Eye (tissue), 1 donor: ENCODE data around the gene NEURL4.

Experiments
- DNase-seq: peaks from one replicate; pipeline ENCODE4 v3.0.0-alpha.2; 2015

The NEURL4 gene

DNA sequence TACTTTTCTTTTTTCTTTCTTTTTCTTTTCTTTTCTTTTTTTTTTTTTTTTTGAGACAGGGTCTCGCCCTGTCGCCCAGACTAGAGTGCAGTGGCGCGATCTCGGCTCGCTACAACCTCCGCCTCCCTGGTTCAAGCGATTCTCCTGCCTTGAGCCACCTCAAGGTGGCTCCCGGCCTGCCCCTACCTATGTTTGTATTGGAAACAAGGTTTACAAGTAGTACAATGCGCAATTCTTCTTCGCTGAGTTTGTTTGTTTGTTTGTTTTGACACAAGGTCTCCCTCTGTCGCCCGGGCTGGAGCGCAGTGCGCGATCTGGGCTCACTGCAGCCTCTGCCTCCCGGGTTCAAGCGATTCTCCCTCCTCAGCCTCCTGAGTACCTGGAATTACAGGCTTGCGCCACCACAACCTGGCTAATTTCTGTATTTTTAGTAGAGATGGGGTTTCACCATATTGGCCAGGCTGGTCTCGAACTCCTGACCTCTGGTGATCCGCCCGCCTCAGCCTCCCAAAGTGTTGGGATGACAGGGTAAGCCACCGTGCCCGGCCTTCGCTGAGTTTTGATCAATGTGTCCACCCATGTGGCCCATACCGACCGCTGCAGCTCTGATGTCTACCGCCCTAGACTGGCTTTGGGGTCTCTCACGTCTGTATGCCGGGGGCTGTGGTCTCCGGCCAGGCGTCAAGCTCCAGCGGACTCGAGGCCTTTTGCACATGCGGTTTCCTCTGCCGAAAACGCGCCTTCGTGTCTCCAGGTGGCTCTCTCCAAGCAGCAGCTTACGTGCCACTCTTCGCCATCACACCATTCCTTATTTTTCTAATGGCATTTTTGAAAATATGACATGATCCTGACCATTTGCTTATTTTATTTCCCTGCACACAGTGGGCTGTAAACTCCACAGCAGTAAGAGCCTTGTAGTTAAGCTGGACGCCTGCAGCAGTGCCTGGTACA lies 33.6 kb downstream of the NEURL4 start:
- DNase-seq, result peak; percentile 27

DNA sequence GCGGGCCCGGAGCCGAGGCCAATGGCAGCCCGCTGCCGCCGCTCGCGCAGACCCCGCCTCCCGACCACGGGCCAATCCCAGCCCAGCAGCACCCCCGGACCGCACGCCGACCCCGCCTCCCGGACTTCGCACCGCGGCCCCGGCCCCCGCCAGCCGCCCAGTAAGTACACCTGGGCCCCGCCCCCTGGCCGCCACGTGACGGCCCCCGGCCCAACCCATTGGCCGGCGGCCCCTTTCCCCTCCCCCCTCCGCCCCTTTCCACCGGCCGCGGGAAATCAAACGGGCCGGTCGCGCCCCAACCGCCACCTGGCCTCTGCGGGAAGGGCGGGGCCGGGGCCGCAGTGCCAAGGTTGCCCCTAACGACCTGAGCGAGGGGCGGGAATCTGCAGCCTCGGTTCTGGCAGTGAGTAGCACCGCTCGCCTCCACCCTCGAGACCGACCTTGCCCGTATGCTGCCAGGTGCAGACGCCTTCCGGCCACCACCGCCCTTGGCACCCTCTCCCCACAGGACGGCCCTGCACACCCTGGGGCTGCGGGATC lies 34.5 kb downstream of the NEURL4 start, which contains the start of gene YBX2:
Gene YBX2 (minus strand): TSS at position 26 of the 540 bp plus-strand sequence. CDS start 139 bp downstream, outside the sequence.
- DNase-seq, result peak; percentile 75

DNA sequence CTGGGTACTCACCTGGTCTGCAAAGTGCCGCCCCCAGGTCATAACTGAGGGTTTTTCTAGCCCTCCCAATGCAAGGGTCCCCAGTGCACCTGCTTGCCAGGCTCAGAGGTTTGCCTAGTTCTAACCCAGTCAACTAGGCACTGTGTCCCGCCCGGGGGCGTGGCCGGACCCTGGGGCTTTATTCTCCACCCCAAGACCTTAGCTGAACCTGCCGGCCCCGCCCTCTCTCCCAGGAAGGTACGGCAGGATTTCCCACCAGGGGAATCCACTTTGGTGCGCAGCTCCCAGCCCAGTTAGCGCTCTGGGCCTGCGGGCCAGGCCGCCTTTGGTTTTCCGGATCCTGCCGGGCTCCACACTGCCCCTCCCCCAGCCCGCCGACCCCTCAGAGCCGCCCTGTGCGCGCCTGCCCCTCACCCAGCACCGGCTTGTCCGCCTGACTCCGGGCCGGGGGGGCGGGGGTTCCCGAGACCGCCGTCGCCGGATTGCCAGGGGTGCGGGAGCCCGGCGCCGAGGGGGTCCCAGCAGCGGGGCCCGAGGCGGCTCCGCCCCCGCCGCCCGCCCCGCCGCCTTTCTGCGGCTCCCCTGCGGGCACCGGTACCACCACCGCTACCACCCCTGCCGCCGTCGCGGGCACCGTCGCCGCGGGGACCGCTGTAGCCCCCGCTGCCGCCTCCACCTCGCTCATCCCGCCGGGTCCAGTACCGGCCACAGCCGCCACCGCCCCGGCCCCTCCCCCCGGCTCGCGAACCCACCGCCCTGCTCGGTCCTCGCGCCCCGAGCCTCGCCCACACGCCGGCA lies 35.1 kb downstream of the NEURL4 start:
- peak; percentile 21 for DNase-seq

DNA sequence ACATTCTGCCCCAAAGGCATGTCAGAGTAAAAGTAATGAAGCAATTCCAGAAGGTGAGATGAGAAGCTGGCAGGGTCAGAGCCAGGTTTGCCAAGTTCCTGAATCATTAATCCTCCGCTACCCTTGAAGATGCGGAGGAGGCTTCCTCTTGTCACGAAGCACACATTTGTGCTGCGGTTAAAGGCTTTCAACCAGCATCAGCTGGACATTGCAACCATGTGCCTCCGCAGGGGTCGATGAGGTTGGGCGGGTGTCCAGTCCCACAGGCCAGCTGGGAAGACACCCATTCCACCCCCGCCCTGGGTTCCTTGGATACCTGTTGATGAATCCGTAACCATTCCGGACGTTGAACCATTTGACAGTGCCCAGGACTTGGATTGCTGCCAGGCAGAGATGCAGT lies 36.0 kb downstream of the NEURL4 start:
- no peak for DNase-seq

DNA sequence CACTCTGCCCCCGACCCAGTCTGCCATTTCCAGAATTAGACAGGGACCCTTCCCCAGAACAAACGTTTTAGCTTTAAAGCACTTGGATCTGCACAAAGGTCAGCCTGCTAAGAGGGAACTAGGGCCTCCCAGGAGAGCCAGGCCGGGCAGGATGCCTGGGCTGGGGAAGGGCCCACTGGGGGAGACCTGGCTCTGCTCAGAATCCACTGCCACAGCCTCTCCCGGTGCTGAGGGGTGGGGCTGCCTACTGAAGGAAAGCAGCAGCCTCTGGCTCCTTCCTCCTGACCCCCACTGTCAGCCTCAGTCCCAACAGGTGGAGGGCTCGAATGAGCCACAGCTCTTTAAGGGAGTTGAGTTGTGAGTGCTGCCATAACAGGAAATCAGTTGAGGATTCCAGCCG lies 36.4 kb downstream of the NEURL4 start:
- DNase-seq, result no peak

DNA sequence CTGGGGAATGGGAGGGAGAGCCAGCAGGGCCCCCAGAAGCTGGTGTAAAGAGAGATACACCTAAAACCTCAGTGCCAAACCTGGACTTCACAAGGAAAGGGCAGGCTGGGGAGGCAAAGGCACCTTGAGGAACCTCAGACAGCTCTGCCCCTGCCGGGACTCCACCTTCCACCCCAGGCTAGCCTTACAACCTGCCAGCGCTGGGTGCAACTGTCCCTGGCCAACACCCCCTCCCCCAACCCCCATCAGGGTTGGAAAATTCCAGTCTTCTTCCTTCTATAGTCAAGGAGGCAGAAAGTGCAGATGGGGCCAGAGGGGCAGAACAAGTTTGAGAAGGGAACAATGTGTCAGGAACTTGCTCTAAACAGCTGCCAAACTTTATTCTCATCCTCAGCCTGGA lies 36.9 kb downstream of the NEURL4 start:
- no peak for DNase-seq

DNA sequence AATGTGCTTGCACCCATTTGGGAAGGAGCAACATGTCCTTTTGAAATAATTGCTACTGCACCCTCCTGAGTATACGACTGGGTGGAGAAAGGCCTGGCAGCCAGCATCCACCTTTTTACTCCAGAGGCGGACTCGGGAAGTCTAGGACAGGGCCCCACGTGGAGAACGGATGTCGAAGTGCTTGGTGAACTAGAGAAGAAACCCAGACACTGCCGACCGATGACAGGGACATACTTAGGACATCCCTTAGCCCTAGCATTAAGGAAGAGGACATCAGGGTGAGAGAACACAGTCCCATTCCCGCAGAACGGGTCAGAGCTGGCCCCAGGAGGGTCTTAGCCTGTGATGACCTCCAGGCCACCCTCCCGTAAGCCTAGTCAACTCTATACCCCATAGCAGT lies 38.5 kb downstream of the NEURL4 start:
- DNase-seq, result no peak

DNA sequence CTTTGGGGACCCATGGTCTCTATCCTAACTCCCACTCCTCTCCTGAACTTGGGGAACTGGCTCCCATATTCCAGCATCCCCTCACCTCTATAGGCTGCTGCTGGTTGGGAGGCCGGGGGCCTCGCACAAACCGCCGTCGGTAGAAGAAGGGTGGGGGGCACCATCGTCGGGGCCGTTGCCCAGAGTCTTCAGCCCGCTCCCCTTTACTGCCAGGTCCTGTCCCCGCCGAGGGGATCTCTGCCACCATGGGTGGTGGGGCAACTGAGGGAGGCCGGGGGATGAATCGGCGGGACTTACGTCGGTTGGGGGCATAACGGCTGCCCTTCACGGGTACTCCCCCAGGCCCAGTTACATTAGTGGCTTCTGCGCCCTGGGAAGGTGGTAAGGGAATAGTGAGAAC lies 39.0 kb downstream of the NEURL4 start:
- DNase-seq, result no peak

DNA sequence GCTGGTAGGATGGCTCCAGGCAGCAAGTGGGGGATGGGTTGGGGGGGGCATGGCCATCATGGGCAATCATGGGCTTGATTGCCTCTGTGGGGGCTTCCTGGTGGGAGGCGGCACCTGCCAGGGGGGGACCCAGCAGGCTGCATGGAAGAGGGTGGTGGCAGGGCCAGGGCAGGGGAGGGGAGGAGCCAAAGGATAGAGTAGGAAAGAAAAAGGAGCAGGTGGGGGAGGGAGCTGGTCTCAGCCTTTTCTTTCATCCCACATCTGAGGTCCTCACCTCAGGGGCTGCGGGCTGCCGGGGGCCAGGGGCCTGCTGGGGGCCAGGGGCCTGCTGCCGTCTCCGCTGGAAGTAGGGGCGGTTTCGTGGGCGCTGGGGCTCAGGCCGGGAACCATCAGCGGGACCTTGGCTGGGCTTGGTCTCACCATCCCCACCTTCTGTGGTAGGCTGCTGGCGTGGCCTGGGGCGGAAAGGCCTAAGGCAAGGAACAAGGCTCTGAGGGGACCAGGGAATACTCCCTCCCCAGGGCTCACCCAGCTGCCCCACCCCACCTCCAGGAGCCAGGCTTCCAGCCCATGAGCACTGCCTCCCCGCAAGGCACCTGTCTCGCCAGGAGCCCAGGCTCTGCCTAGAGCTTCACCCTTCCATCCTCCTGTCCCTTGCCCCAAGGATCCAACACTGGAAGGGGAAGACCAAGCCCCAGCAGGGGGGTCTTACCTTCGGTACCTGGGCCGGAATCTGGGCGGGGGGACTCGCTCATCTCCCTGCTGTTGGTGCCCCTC lies 39.7 kb downstream of the NEURL4 start:
- DNase-seq, result no peak

DNA sequence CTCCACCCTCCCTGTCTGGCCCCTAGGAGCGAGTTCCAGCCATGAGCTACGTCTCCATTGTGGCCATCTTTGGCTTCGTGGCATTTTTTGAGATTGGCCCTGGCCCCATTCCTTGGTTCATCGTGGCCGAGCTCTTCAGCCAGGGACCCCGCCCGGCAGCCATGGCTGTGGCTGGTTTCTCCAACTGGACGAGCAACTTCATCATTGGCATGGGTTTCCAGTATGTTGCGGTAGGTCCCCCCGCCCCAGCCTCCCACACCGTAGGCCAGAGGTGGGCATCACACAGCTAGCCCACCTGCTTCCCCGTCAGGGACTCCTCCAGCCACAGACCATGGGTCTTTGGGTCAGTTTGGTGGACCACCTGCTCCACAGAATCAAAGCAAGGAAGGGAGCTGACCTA lies 43.5 kb downstream of the NEURL4 start:
- no peak for DNase-seq

DNA sequence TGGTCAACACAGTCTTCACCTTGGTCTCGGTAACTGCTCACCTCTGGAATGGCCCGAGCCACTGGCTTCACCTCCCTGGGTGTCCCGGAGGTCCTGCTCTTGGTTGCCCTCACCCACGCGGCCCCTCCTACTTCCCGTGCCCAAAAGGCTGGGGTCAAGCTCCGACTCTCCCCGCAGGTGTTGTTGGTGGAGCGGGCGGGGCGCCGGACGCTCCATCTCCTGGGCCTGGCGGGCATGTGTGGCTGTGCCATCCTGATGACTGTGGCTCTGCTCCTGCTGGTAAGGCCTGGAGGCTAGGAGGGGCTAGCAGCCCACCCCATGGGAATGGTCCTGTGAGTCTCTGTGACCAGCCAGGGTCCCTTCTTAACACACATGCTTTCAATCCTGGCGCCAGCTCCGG lies 44.2 kb downstream of the NEURL4 start:
- no peak for DNase-seq

DNA sequence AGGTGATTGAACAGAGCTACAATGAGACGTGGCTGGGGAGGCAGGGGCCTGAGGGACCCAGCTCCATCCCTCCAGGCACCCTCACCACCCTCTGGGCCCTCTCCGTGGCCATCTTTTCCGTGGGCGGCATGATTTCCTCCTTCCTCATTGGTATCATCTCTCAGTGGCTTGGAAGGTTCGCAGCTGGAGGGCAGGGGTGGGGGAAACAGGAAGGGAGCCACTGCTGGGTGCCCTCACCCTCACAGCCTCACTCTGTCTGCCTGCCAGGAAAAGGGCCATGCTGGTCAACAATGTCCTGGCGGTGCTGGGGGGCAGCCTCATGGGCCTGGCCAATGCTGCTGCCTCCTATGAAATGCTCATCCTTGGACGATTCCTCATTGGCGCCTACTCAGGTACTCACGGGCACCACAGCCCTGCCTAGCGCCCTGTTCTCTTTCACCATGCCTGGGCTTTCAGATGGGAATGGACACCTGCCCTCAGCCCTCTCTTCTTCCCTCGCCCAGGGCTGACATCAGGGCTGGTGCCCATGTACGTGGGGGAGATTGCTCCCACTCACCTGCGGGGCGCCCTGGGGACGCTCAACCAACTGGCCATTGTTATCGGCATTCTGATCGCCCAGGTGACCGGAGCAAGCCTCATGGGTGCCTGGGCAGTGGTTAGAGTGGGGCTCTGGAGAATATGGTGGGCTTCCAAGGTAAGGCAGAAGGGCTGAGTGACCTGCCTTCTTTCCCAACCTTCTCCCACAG lies 45.5 kb downstream of the NEURL4 start:
- no peak for DNase-seq

DNA sequence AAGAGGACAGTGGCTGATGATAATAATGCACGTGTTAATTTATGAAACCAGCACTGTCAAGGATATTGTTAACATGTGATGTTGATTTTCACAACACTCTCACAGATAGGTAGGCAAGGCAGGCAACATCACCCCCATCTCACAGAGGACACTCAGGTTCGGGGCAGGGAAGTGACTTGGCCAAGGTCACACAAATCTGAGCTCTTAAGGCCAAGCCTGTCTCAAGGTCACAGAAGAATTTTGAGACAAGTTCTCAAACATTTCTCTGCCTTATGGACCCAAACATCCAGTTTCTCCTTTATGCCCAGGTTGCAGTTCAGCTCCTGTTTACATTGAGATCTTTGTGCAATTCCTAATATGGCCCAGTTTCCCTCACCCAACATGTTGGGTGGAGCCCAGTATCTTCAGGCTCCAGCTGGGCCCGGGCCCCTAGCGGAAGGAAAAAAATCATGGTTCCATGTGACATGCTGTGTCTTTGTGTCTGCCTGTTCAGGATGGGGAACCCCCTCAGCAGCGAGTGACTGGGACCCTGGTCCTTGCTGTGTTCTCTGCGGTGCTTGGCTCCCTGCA lies 46.3 kb downstream of the NEURL4 start:
- peak; percentile 3 for DNase-seq

DNA sequence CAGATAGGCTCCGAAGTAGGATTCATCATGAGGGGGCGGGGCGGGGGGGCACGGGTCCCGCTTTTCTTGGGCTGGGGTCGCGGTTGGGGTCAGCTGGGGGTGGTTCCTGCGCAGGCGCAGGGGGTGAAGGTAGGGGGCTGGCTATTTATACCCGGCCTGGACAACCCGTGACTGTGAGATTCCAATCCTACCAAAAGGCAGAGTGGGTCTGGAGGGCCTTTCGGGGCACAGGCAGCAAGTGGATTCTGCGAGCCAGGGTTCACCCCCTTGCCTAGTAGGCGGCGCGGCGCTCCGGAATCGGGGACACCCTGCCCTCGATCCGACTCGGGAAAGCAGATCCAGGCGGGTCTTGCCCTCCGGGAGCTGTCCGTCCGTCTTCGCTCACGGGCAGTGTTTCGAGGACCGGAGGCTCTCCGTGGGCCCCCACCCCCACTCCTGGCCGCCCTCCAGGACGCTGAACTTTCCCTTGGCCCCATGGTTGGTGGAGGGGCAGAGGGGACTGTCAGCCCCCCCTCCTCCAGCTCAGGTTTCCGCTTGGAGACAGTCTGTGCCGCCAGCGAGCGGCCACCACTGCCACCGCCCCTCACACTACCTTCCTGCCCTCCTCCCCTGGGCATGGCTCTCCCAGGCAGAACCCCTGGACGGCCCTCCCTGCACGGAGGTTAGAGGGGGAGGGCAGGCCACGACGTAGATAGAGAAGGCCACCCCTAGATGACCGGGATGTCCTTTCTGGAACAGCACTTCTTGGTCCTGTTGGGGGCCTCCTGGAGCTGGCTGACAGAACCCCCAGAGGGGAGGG lies 47.0 kb downstream of the NEURL4 start:
- DNase-seq, result no peak

DNA sequence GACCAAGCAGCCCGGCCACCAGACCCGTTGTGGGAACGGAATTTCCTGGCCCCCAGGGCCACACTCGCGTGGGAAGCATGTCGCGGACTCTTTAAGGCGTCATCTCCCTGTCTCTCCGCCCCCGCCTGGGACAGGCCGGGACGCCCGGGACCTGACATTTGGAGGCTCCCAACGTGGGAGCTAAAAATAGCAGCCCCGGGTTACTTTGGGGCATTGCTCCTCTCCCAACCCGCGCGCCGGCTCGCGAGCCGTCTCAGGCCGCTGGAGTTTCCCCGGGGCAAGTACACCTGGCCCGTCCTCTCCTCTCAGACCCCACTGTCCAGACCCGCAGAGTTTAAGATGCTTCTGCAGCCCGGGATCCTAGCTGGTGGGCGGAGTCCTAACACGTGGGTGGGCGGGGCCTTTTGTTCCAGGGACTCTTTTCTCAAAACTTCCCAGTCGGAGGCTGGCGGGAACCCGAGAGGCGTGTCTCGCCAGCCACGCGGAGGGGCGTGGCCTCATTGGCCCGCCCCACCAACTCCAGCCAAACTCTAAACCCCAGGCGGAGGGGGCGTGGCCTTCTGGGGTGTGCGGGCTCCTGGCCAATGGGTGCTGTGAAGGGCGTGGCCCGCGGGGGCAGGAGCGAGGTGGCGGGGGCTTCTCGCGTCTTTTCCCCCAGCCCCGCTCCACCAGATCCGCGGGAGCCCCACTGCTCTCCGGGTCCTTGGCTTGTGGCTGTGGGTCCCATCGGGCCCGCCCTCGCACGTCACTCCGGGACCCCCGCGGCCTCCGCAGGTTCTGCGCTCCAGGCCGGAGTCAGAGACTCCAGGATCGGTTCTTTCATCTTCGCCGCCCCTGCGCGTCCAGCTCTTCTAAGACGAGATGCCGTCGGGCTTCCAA lies 47.8 kb downstream of the NEURL4 start, which contains the start of gene SLC2A4:
Gene SLC2A4 (plus strand): TSS at position 645 of the 879 bp plus-strand sequence. CDS start 217 bp downstream, at position 862.
- DNase-seq, result peak; percentile 97

DNA sequence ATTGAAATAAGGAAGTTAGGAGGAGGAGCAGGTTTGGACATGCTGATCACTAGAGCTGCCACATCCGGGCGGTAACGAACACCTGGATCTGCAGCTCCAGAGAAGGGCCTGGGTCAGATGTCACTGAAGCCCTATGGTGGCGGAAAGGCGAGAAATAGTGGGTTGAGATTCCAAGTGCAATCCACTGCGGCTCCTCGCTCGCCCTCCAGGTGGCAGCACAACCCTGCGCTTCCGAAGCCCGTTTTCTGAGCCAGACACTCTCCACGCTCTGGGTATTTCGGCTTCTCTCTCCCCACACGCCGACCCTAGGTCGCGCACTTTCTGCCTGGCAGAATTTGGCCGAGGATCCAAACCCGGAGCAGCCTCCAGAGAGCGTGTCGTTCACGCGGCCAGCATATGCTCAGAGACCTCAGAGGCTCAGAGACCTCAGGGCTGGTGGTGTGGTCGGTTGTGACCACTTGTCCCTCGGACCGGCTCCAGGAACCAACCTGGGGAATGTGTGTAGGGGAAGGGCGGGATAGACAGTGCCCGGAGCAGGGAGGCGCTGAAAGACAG lies 48.5 kb downstream of the NEURL4 start:
- peak; percentile 96 for DNase-seq

DNA sequence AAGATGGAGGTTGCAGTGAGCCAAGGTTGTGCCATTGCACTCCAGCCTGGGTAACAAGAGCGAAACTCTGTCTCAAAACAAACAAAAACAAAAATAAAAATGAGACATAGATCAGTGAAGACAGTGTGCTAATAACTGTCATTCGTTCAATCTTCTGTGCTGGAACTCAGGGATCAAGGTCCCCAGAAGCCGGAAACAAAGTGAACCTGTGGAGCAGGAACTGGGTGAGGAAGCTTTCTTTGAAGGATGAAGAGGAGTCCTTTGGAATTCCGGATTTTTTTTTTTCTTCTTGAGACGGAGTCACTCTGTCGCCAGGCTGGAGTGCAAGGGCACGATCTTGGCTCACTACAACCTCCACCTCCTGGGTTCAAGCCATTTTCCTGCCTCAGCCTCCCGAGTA lies 49.7 kb downstream of the NEURL4 start:
- DNase-seq, result no peak

DNA sequence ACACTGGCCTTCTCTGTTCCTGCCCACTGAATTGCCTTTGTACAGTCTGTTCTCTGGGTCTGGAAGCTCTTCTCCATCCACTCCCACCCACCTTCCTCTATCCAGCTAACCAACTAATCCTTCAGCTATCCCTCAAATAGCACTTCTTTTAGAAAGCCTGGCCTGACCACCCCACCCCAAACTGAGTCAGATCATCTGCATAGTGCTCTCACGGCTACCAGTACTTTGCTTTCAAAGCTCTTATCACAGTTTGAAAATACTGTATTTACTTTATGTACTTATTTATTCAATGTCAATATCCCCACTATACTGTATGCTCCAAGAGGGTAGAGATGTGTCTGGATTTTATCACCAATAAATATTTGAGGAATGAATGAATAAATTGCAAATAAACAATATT lies 62.4 kb downstream of the NEURL4 start:
- DNase-seq, result no peak
